B cell (primary cell): Measurements from ENCODE around the gene RAC2. TPM values are rescaled to one million over a fixed set of nuclear protein-coding genes. Genes with fewer than 3 reads are reported as not detected.
A peak's percentile ranks its signal among the peaks of the same experiment; 100 is the strongest.

Experiments used
- ATAC-seq: fragments of 200-7000 bp; cut with Tn5 transposase; one replicate; pipeline ENCODE4 v1.10.0; 2021; ENCODE audit warnings: low read depth, mild to moderate bottlenecking, moderate number of reproducible peaks, moderate library complexity
- CTCF ChIA-PET: fragments of 350-600 bp; sonication (Branson Sonifier 250); formaldehyde crosslinking; loops from one replicate; lab custom pipeline; 2021; ENCODE audit warnings: antibody characterized with exemption, inconsistent platforms; lab: Charles Lee
- POLR2A ChIA-PET: fragments of 350-600 bp; sonication (Branson Sonifier 250); formaldehyde crosslinking; loops from one replicate; lab custom pipeline; 2021; ENCODE audit warnings: antibody characterized with exemption; lab: Charles Lee
- DNase-seq: peaks from one replicate; pipeline ENCODE4 v3.0.0; 2013
- H2AFZ ChIP-seq: 2 replicates; pipeline ENCODE4 v1.6.1; 2012; ENCODE audit warnings: mild to moderate bottlenecking, low read depth, low read length; ENCODE audit not compliant: insufficient read depth, poor library complexity, severe bottlenecking
- H3K27ac ChIP-seq, 2 donors: 1 replicate in 1 of 2; 2 replicates in 1 of 2; pipeline ENCODE4 v1.5.1; 2012 to 2013; ENCODE audit warnings: low read length in 2 of 2, mild to moderate bottlenecking in 2 of 2, moderate library complexity in 1 of 2
- H3K27me3 ChIP-seq, 4 experiments: fragments of 200-600 bp in 1 of 4; sonication (generic) in 1 of 4; replicated peaks in 1 of 4; 1 replicate in 2 of 4; 2 replicates in 2 of 4; pipeline versions ENCODE4 v1.6.1 to v1.7.0; 2013 to 2016; ENCODE audit warnings: low read length in 3 of 4, mild to moderate bottlenecking in 2 of 4, mixed read lengths in 1 of 4, moderate library complexity in 1 of 4; ENCODE audit not compliant: insufficient read depth in 4 of 4, control insufficient read depth in 3 of 4; ENCODE audit errors: control extremely low read depth in 1 of 4
- H3K36me3 ChIP-seq, 2 experiments: replicated peaks in 1 of 2; 1 replicate in 1 of 2; 2 replicates in 1 of 2; pipeline versions ENCODE4 v1.6.1 to v1.7.1; 2013; ENCODE audit warnings: low read length in 1 of 2; ENCODE audit not compliant: insufficient read depth in 2 of 2, control insufficient read depth in 1 of 2; ENCODE audit errors: control extremely low read depth in 1 of 2, extremely low read depth in 1 of 2
- H3K4me1 ChIP-seq, 2 donors: fragments of 200-600 bp in 1 of 2; sonication (generic) in 1 of 2; 1 replicate in 1 of 2; 2 replicates in 1 of 2; pipeline versions ENCODE4 v1.5.1 to v1.6.1; 2013 to 2017; ENCODE audit warnings: low read length in 2 of 2; ENCODE audit not compliant: control insufficient read depth in 2 of 2, insufficient read depth in 2 of 2
- H3K4me2 ChIP-seq: replicated peaks from 2 replicates; pipeline ENCODE3; 2012; ENCODE audit warnings: mild to moderate bottlenecking, low read depth, low read length; ENCODE audit not compliant: poor library complexity, severe bottlenecking
- H3K4me3 ChIP-seq, 5 experiments: fragments of 200-600 bp in 1 of 5; sonication (generic) in 1 of 5; 1 replicate in 3 of 5; 2 replicates in 2 of 5; pipeline versions ENCODE4 v1.5.1 to v1.7.0; 2011 to 2016; ENCODE audit warnings: low read length in 4 of 5, mild to moderate bottlenecking in 4 of 5, low read depth in 2 of 5, control low read depth in 1 of 5, moderate library complexity in 1 of 5; ENCODE audit not compliant: insufficient read depth in 1 of 5; ENCODE audit errors: control extremely low read depth in 1 of 5, extremely low read depth in 1 of 5
- H3K79me2 ChIP-seq: fragments of 200-600 bp; sonication (generic); one replicate; pipeline ENCODE4 v1.6.0; 2016; ENCODE audit warnings: low read length; ENCODE audit not compliant: control insufficient read depth, insufficient read depth
- H3K9ac ChIP-seq: fragments of 200-600 bp; sonication (generic); 2 replicates; pipeline ENCODE4 v1.6.1; 2017; ENCODE audit warnings: mild to moderate bottlenecking, low read length, moderate library complexity
- H3K9me3 ChIP-seq, 3 donors: one replicate each; pipeline versions ENCODE4 v1.6.1 to v1.7.1; 2013; ENCODE audit warnings: low read length in 2 of 3; ENCODE audit not compliant: control insufficient read depth in 2 of 3, insufficient read depth in 1 of 3; ENCODE audit errors: control extremely low read depth in 1 of 3
- H4K20me1 ChIP-seq: 2 replicates; pipeline ENCODE4 v1.6.0; 2012; ENCODE audit warnings: mild to moderate bottlenecking, low read length; ENCODE audit not compliant: insufficient read depth, control insufficient read depth, poor library complexity, severe bottlenecking
- H3K27ac Mint-ChIP-seq: one replicate; pipeline ENCODE4 v1.8.0; 2021; ENCODE audit warnings: mixed read lengths
- H3K27me3 Mint-ChIP-seq: one replicate; pipeline ENCODE4 v1.8.0; 2021; ENCODE audit warnings: mixed read lengths
- H3K4me1 Mint-ChIP-seq: one replicate; pipeline ENCODE4 v1.8.0; 2021; ENCODE audit warnings: mixed read lengths
- H3K4me3 Mint-ChIP-seq: one replicate; pipeline ENCODE4 v1.8.0; 2021; ENCODE audit warnings: mixed read lengths
- H3K9me3 Mint-ChIP-seq: one replicate; pipeline ENCODE4 v1.8.0; 2022; ENCODE audit warnings: mixed read lengths; ENCODE audit not compliant: insufficient read depth
- EZH2 ChIP-seq: IDR thresholded peaks from 2 replicates; pipeline ENCODE4 v1.6.1; 2012; ENCODE audit warnings: borderline replicate concordance, low read depth, mild to moderate bottlenecking, moderate library complexity, low read length; ENCODE audit not compliant: insufficient read depth, poor library complexity, severe bottlenecking
- WGBS: methylation state at CpG from one replicate; pipeline ENCODE4 v1.1.5; 2013; ENCODE audit warnings: missing lambda C conversion rate; ENCODE audit not compliant: insufficient coverage; 5-methylcytosine and 5-hydroxymethylcytosine counted together
- intact Hi-C: fragments of 100-400 bp; cut with micrococcal nuclease; formaldehyde crosslinking; loops from one replicate; pipeline ENCODE4 v1.10.0; 2022
- polyA plus RNA-seq: library from polyadenylated mRNA; depleted of rRNA; stranded (reverse); fragments of >200 nt; gene quantifications from 2 replicates; pipeline ENCODE4 v1.2.3, GENCODE V29; 2012
- total RNA-seq, 2 donors: library from RNA; stranded (reverse); fragments of 120-200 nt in 1 of 2; gene quantifications; 1 replicate in 1 of 2; 2 replicates in 1 of 2; pipeline versions ENCODE4 v1.2.3 to v1.2.4, GENCODE V29; 2013 to 2022
- TF ChIP-seq, protein P1 (sequence below): fragments of 200-600 bp; IDR thresholded peaks from one replicate; pipeline ENCODE4 v1.8.0; 2022; ENCODE audit warnings: antibody characterized with exemption, mild to moderate bottlenecking

Gene RAC2
- total and polyA plus RNA-seq, 2 donors (not counting 1 experiment from before 2014, with no cell fraction given), result 273 to 776 TPM

DNA sequence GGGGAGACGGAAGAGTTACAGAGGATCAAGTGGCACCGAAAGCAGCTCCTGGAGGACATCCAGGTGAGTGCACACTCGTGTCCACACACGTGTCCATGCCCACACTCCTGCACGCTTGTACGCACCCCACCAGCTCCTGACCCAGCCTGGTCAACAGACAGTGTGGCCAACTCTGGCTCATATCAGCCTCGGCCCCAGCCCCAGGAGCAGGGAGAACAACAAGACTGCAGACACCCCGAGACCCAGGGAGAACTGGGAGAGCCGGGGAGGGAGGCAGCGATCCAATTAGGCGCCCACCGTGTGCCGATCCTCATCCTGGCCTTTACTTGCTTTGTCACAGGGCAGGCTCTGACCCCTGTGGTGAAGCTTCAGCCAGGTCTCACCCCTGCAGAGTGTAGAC is 48.6 kb upstream of the RAC2 start:
- peaks cover 52% of the 10 kb centered on the region for H3K4me1 Mint-ChIP-seq
- H3K9me3 Mint-ChIP-seq, result peaks cover 4% of the 10 kb centered on the region
- H3K4me1 ChIP-seq, result peaks cover 14 to 25% of the 10 kb centered on the region in 2 donors

DNA sequence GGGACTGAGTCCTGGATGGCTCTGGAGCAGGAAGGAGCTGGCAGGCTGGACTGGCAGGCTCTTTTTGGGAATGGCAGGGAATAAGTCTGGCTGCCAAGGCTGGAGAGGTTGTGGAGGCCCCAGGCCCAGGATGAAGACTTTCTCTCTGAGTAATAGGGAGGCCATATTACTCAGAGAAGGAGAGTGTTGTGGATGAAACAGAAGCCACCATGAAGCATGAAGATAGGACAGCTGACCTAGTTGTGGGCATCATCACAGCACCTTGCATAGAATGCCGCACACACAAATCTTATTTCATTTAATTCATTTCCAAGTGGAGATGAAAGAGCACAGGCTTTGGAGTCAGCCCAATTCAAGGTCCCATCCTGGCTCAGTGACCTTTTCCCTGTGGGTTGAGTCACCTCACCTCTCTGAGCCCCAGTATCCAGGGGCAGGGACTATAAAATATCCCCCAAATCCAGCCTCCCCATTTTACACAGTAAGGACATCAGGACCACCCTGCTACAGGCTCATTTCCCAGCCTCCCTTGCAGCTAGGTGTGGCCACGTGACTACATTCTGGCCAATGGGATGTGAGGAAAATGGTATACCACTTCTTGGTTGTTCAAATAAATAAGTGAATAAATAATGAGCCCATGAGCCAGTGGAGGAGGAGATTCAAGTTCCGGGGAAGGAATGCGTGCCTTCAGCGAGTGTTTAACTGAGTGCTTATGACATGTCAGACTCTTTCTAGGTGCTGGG is 47.7 kb upstream of the RAC2 start:
- Histone ChIP-seq H3K27me3 (no peaks in the 10 kb centered on the region), H3K36me3 (peaks cover 17 to 73% of the 10 kb centered on the region in 2 experiments), H3K4me1 (peaks cover 14 to 19% of the 10 kb centered on the region in 2 donors), H3K9me3 (peaks cover 0 to 28% (median 4%) of the 10 kb centered on the region in 3 donors), H2AFZ (no peak overlapping the region), H3K9ac (no peak overlapping the region), H3K4me3 (no peak overlapping the region), H4K20me1 (peaks cover 64% of the 10 kb centered on the region), H3K27ac (no peak overlapping the region), H3K4me2 (no peak overlapping the region), H3K79me2 (peaks cover 9% of the 10 kb centered on the region)
- Mint-ChIP-seq H3K4me1 (peaks cover 60% of the 10 kb centered on the region), H3K27me3 (no peaks in the 10 kb centered on the region), H3K9me3 (peaks cover 4% of the 10 kb centered on the region), H3K27ac (peak overlapping the region; percentile 71), H3K4me3 (no peak overlapping the region)
- TF ChIP-seq EZH2, result no peak
- TF ChIP-seq, protein P1, sequence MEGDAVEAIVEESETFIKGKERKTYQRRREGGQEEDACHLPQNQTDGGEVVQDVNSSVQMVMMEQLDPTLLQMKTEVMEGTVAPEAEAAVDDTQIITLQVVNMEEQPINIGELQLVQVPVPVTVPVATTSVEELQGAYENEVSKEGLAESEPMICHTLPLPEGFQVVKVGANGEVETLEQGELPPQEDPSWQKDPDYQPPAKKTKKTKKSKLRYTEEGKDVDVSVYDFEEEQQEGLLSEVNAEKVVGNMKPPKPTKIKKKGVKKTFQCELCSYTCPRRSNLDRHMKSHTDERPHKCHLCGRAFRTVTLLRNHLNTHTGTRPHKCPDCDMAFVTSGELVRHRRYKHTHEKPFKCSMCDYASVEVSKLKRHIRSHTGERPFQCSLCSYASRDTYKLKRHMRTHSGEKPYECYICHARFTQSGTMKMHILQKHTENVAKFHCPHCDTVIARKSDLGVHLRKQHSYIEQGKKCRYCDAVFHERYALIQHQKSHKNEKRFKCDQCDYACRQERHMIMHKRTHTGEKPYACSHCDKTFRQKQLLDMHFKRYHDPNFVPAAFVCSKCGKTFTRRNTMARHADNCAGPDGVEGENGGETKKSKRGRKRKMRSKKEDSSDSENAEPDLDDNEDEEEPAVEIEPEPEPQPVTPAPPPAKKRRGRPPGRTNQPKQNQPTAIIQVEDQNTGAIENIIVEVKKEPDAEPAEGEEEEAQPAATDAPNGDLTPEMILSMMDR, result no peak
- POLR2A ChIA-PET, result interaction anchor here (1.5 kb wide), 1 partner anchor 9 kb away, joined by 4 read pairs; no protein-coding TSS in a partner anchor
- CTCF ChIA-PET, result interaction anchor here (1.1 kb wide), 2 partner anchors 13 to 18 kb away, joined by 4 to 5 read pairs; no protein-coding TSS in a partner anchor
- 100% methylated on average over 5 of the region's 5 CpGs for WGBS
- no peak for DNase-seq
- no peak for ATAC-seq
- intact Hi-C loops, result no loop called here

More for the DNA sequence above, 48.6 kb upstream of the RAC2 start:
- DNase-seq (no peak), ATAC-seq (no peak)
- WGBS, result 96% methylated on average over 12 of the region's 13 CpGs
- peak overlapping the region; percentile 71 for H3K27ac Mint-ChIP-seq
- intact Hi-C loops, result no loop called here
- no peak overlapping the region for H3K4me3 ChIP-seq
- CTCF ChIA-PET, result no interaction called here
- H3K27me3 ChIP-seq, result no peaks in the 10 kb centered on the region
- H3K36me3 ChIP-seq, result peaks cover 12 to 74% of the 10 kb centered on the region in 2 experiments
- H3K9ac ChIP-seq, result no peak overlapping the region
- H2AFZ ChIP-seq, result no peak overlapping the region
- no peak for TF ChIP-seq EZH2
- TF ChIP-seq, protein P1, result no peak
- no peak overlapping the region for H3K27ac ChIP-seq
- peaks cover 55% of the 10 kb centered on the region for H4K20me1 ChIP-seq
- no peak overlapping the region for H3K4me2 ChIP-seq
- H3K9me3 ChIP-seq, result peaks cover 0 to 28% (median 4%) of the 10 kb centered on the region in 3 donors
- H3K79me2 ChIP-seq, result peaks cover 9% of the 10 kb centered on the region
- POLR2A ChIA-PET, result no interaction called here
- no peaks in the 10 kb centered on the region for H3K27me3 Mint-ChIP-seq
- H3K4me3 Mint-ChIP-seq, result no peak overlapping the region
